Measurements from ENCODE around the gene NPIPB6.
A peak's percentile ranks its signal among the peaks of the same experiment; 100 is the strongest.
"Not testable (repeated sequence)": the region's sequence is repeated elsewhere in the genome, so short reads cannot be mapped to it uniquely, and the experiment has no call there.

Gene NPIPB6

GRCh38 chr16:28363408-28363807 is at the start of gene NPIPB6:
Gene NPIPB6, minus strand, starts transcription at chr16:28363508. Its CDS starts 686 bp downstream, at chr16:28362822.
- ATAC-seq = not testable (repeated sequence)

DNA sequence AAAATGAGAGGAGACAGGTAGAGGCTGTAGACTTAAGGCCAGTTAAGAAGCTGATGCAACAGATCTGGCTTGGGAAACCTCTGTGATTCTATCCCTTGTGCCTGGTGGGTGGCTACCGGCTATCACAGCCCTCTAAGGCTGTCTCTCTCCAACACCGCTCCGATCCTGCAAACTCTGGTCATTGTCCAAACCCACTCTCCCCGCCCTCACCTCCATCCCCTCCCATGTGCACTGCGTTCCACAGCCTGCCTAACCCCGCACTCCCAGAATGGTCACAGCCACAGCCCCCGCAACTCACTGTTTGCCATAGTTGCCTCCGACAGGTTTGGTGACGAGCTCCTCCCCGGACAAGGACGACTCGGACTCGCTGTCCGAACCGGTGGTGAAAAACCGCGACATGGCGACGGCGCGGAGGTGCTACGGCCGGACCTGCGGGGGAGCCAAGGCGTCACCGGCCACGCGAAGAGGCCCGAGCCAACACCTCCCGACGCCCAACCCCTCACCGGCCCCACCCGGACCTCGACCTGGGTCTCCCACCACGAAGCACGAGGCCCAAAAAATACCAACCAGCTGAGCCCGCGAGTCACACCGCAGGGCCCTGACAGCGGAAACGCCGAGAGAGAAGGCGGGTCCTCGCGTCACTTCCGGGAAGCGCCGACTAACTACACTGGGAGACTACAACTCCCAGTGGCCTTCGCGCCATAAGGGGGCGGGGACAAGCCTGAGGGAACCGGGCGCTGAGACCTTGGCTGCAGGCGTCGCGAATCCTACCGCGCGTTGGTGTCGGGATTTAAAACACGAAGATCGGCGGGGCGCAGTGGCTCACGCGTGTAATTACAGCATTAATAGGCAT is 40.1 kb upstream of the NPIPB6 start, which contains the start of gene EIF3CL:
Gene EIF3CL, minus strand, starts transcription at position 622 of the 853 bp plus-strand sequence. Its CDS starts 223 bp downstream, at position 399.
- peak; percentile 100 for ATAC-seq

More at GRCh38 chr16:28363408-28363807, at the start of gene NPIPB6:
- not testable (repeated sequence) for DNase-seq

GRCh38 chr16:28392054-28392453 is 28.7 kb upstream of the NPIPB6 start:
- ATAC-seq = not testable (repeated sequence)

More for the DNA sequence above, 40.1 kb upstream of the NPIPB6 start, which contains the start of gene EIF3CL:
- DNase-seq = not testable (repeated sequence)

DNA sequence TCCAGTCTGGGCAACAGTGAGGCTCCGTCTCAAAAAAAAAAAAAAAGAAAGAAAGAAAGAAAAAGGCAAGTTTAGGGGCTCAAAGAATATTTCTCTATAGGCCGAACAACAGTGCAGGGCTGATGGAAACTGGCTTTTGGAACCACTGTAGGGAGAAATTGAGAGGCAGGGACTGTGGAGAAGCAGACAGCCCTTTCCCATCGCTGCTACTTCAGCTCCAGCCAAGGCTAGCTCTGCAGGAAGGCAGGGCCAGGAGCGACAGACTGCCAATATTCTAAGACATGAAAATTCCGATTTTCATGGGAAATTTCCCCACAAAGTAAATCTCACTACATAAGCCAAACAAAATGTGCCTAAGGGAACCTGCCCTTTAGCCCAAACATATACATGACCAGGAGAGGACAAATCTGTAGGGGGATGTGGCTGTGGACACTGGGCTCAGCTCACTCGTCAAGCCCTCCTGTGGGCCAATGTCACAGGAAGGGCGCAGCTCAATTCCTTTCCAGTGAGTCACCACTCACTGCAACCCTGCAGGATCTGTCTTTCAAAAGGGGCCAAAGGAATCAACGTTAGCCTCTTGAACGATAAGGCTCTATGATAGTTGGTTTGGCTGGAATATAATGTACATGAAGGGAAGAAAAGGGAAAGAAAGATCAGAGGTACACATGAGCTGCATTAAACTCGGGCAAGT is 19.0 kb upstream of the NPIPB6 start:
- not testable (repeated sequence) for ATAC-seq, DNase-seq

More at GRCh38 chr16:28392054-28392453, 28.7 kb upstream of the NPIPB6 start:
- not testable (repeated sequence) for DNase-seq

DNA sequence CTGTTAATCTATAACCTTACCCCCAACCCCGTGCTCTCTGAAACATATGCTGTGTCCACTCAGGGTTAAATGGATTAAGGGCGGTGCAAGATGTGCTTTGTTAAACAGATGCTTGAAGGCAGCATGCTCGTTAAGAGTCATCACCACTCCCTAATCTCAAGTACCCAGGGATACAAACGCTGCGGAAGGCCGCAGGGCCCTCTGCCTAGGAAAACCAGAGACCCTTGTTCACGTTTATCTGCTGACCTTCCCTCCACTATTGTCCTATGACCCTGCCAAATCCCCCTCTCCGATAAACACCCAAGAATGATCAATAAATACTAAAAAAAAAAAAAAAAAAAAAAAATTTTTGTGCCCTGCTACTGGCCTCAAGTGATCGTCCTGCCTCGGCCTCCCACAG is 14.5 kb upstream of the NPIPB6 start:
- ATAC-seq, DNase-seq: not testable (repeated sequence)

- ATAC-seq, DNase-seq: not testable (repeated sequence)
Observed at GRCh38 chr16:28377108-28377625, 13.9 kb upstream of the NPIPB6 start.

GRCh38 chr16:28375115-28375514 is 11.8 kb upstream of the NPIPB6 start:
- not testable (repeated sequence) for DNase-seq
- peak; percentile 66 for ATAC-seq

DNA sequence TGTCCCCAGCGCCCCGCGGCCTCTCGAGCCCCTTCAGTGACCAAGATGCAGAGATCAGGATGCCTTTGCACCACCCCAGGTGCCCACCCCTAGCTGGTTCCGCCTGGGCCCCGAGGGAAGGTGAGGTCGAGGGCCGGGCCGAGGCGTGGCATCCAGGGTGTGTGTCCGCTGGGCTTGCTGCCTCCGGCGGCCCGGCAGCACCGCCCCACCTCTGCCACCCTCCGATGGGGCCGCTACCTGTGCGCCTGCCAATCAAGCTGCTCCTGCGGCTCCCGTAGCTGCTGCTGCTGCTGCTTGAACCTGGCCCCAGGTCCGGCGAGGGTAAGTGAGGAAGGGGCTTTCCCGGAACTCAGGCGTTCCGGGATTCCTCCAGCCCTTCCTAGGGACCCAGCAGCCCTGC is 11.0 kb upstream of the NPIPB6 start:
- peak; percentile 16 for ATAC-seq
- DNase-seq = not testable (repeated sequence)

- ATAC-seq, DNase-seq: not testable (repeated sequence)
Observed at GRCh38 chr16:28367926-28368325, 4.6 kb upstream of the NPIPB6 start.

DNA sequence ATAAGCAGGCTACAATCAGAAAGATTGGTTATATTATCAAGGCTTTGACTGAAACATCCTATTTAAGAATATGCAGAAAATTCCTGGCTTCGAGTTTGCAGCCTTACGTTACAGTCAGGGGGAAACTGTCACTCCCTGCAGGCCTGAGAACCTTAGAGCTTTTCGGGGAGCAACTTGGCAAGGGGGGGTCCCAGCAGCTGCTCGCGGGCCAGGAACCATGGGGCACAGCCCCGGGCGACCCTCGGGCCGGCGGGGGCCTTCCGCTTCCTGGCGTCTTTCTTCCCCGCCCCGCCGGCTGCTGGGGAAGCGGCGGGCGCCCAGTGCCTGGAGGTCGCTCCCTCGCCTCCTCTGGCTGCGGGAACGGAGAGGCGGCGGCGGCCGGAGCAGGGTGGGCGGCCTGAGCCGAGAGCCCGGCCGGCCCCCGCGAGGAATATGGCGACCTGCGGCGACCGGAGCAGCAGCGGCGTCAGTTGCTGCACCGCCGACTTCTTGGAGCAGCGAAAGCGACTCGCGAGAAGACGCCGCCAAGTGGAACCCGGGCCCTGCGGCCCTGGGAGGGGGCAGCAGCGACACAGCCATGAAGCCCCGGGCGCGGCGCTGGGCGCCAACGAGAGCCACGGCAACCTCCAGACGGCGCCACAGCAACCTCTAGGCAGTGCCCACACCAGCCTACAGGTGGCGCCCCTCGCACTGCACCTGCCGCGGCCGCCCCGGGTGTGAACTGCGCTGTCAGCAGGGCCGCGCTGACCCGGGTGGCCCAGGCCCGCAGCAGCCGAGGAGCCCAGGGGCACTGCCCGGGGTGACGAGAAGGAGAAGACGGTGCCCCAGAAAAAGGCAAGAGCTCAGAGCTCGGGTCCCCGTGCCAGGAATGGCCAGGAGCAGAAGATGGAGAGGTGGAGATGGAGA is 1.2 kb upstream of the NPIPB6 start:
- ATAC-seq (peak; percentile 98), DNase-seq (peak; percentile 10)

GRCh38 chr16:28362600-28362999 is 708 bp downstream of the NPIPB6 start:
- not testable (repeated sequence) for DNase-seq, ATAC-seq

DNA sequence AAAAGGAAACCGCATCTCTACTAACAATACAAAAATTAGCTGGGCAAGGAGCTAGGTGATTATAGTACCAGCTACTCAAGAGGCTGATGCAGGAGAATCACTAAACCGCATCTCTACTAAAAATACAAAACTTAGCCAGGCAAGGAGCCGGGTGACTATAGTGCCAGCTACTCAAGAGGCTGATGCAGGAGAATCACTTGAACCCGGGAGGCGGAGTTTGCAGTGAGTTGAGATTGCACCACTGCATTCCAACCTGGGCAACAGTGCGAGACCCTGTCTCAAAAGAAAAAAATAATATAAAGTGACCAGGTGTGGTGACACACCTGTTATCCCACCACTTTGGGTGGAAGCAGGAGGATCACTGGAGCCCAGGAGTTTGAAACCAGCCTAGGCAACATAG is 25.1 kb downstream of the NPIPB6 start:
- ATAC-seq, DNase-seq: not testable (repeated sequence)

- DNase-seq, ATAC-seq: not testable (repeated sequence)
Observed at GRCh38 chr16:28336940-28337710, 26.2 kb downstream of the NPIPB6 start.

GRCh38 chr16:28335678-28336077 is 27.6 kb downstream of the NPIPB6 start:
- ATAC-seq, DNase-seq: not testable (repeated sequence)

DNA sequence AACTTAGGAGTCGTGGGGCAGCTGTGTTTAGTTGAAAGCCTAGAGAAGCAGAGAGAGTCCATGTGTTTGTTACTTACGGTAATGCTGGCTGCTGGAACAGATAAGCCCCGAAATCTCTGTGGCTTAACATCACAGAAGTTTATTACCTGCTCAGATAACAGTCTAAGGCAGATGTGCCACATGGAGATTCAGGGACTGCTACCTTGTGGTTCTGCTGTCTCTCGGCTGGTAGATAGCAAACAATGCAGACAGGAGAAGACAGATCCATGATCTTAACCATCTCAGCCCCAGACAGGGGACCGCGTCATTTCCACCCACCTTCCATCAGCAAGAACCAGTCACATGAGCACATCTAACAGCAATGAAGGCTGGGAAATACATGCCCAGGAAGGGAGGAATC is 30.7 kb downstream of the NPIPB6 start:
- DNase-seq, ATAC-seq: not testable (repeated sequence)

DNA sequence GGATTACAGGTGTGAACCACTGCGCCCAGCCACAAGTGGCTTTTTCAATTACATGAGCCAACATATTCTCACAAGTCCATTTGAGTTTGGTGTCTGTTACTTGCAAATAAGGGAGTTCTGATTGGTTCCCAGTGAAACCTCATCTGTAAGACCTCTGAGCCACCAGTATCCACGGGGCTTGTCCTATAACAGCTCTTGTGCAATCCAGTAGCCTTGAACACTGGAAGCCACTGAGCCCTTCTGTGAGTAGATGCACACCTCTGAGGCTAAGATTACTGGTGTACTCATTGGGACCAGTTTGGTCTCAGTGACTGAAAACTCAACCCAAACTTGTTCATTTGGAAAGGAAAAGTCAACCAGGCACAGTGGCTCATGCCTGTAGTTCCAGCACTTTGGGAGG is 32.3 kb downstream of the NPIPB6 start:
- not testable (repeated sequence) for ATAC-seq, DNase-seq

GRCh38 chr16:28330232-28330631 is 33.1 kb downstream of the NPIPB6 start:
- DNase-seq = not testable (repeated sequence)
- peak; percentile 68 for ATAC-seq

- DNase-seq (peak; percentile 78), ATAC-seq (peak; percentile 80)
Observed at GRCh38 chr16:28326881-28327610, 36.3 kb downstream of the NPIPB6 start.

DNA sequence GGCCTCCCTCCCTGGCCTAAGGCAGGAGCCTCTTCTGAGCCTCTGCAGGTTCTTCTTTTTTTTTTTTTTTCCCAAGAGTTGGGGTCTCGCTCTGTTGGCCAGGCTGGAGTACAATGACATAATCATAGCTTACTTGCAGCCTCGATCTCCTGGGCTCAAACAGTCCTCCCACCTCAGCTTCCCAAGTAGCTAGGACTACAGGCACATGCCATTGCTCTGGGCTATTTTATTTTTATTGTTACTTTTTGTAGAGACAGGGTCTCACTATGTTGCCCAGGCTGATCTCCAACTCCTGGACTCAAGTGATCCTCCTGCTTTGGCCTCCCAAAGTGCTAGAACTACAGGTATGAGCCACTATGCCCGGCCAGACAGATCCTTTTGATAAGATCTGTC is 38.4 kb downstream of the NPIPB6 start:
- no peak for ATAC-seq
- DNase-seq = no peak

All from stimulated activated naive CD8-positive, alpha-beta T cell treated with anti-CD3 and anti-CD28 coated beads, Interleukin-15, Interleukin-2, amounts not matched to agents 100 U/mL and 50 U/mL, for 24 hours (primary cell).